Keratinocyte (primary cell): Measurements from ENCODE around the gene PTMA. TPM values are rescaled to one million over a fixed set of nuclear protein-coding genes. Genes with fewer than 3 reads are reported as not detected.
A peak's percentile ranks its signal among the peaks of the same experiment; 100 is the strongest.

ENCODE experiments used
- DNase-seq: peaks from one replicate; pipeline ENCODE4 v3.0.0-alpha.2; 2011; ENCODE audit warnings: low read depth, missing footprints, low spot score
- FAIRE-seq: peaks from 2 replicates; lab custom pipeline; 2011; peaks lifted over from hg19 to GRCh38; lab: Jason Lieb, UNC
- H2AFZ ChIP-seq: 2 replicates; pipeline ENCODE4 v1.6.0; 2012; ENCODE audit warnings: low read length, control low read depth, inconsistent platforms; ENCODE audit not compliant: control insufficient read depth
- H3K27ac ChIP-seq: 2 replicates; pipeline ENCODE4 v1.5.1; 2011; ENCODE audit warnings: low read length; ENCODE audit not compliant: control insufficient read depth, insufficient read depth
- H3K27me3 ChIP-seq: 3 replicates; pipeline ENCODE4 v1.6.0; 2011; ENCODE audit warnings: low read length; ENCODE audit not compliant: control insufficient read depth, insufficient read depth; ENCODE audit errors: extremely low read depth
- H3K36me3 ChIP-seq, 2 experiments: 2 replicates in 1 of 2; 3 replicates in 1 of 2; pipeline ENCODE4 v1.5.1; 2011; ENCODE audit warnings: low read length in 2 of 2, mild to moderate bottlenecking in 1 of 2; ENCODE audit not compliant: control insufficient read depth in 2 of 2, insufficient read depth in 2 of 2; ENCODE audit errors: extremely low read depth in 1 of 2
- H3K4me1 ChIP-seq: 3 replicates; pipeline ENCODE4 v1.5.1; 2011; ENCODE audit warnings: low read length; ENCODE audit not compliant: control insufficient read depth, insufficient read depth; ENCODE audit errors: extremely low read depth
- H3K4me2 ChIP-seq: 3 replicates; pipeline ENCODE4 v1.6.0; 2011; ENCODE audit warnings: low read depth, low read length; ENCODE audit not compliant: control insufficient read depth, insufficient read depth; ENCODE audit errors: extremely low read depth
- H3K4me3 ChIP-seq, 3 experiments: fragments of 200-600 bp in 1 of 3; sonication (generic) in 1 of 3; 2 replicates in 2 of 3; 3 replicates in 1 of 3; pipeline ENCODE4 v1.5.1; 2011 to 2016; ENCODE audit warnings: low read length in 3 of 3, mild to moderate bottlenecking in 3 of 3, control low read depth in 2 of 3, inconsistent platforms in 1 of 3, low read depth in 1 of 3, mixed read lengths in 1 of 3, mixed run types in 1 of 3, moderate library complexity in 1 of 3; ENCODE audit not compliant: control insufficient read depth in 2 of 3, insufficient read depth in 2 of 3; ENCODE audit errors: extremely low read depth in 1 of 3
- H3K79me2 ChIP-seq: 2 replicates; pipeline ENCODE4 v1.6.0; 2012; ENCODE audit warnings: low read length; ENCODE audit not compliant: control insufficient read depth, insufficient read depth
- H3K9ac ChIP-seq: 3 replicates; pipeline ENCODE4 v1.6.0; 2011; ENCODE audit warnings: low read length; ENCODE audit not compliant: control insufficient read depth, insufficient read depth; ENCODE audit errors: extremely low read depth
- H3K9me1 ChIP-seq: 3 replicates; pipeline ENCODE4 v1.6.0; 2011; ENCODE audit warnings: low read length; ENCODE audit not compliant: control insufficient read depth, insufficient read depth; ENCODE audit errors: extremely low read depth
- H3K9me3 ChIP-seq: 2 replicates; pipeline ENCODE4 v1.5.1; 2012; ENCODE audit warnings: low read depth, low read length; ENCODE audit not compliant: control insufficient read depth
- H4K20me1 ChIP-seq: 3 replicates; pipeline ENCODE4 v1.6.0; 2011; ENCODE audit warnings: low read length; ENCODE audit not compliant: control insufficient read depth, insufficient read depth; ENCODE audit errors: extremely low read depth
- EZH2 ChIP-seq: IDR thresholded peaks from one replicate; pipeline ENCODE4 v1.6.1; 2012; ENCODE audit warnings: inconsistent platforms, mild to moderate bottlenecking, low read length, moderate library complexity
- dilution Hi-C: fragments of 300-500 bp; cut with MboI; formaldehyde crosslinking; loops from one replicate; pipeline ENCODE4 v1.7.0; 2020; ENCODE audit warnings: low sequenced_read_pairs; ENCODE audit not compliant: extremely low pct_ligation_motif_present
- polyA plus RNA-seq, 5 experiments: library from polyadenylated mRNA; depleted of rRNA in 3 of 5; stranded (reverse) in 3 of 5; stranded (forward) in 1 of 5; unstranded in 1 of 5; fragments of >200 nt; gene quantifications; 1 replicate in 1 of 5; 2 replicates in 3 of 5; 3 replicates in 1 of 5; pipeline versions ENCODE4 v1.2.1 to v1.2.3, GENCODE V29; 2011 to 2012; ENCODE audit warnings: missing spikeins in 2 of 5, low read depth in 1 of 5, low replicate concordance in 1 of 5
- TF ChIP-seq, protein P1 (sequence below), 3 experiments: IDR thresholded peaks in 1 of 3; conservative IDR thresholded peaks in 1 of 3; optimal IDR thresholded peaks in 1 of 3; 2 replicates in 2 of 3; 3 replicates in 1 of 3; pipeline versions ENCODE3 to v1.5.1; 2011; ENCODE audit warnings: low read length in 3 of 3, mild to moderate bottlenecking in 3 of 3, moderate library complexity in 2 of 3, control low read depth in 1 of 3, inconsistent platforms in 1 of 3; ENCODE audit not compliant: insufficient read depth in 2 of 3; ENCODE audit errors: extremely low read depth in 1 of 3

The PTMA gene
- polyA plus RNA-seq, 1 donor (not counting 4 experiments of a cell fraction or from before 2014, with no cell fraction given): 598 TPM

DNA sequence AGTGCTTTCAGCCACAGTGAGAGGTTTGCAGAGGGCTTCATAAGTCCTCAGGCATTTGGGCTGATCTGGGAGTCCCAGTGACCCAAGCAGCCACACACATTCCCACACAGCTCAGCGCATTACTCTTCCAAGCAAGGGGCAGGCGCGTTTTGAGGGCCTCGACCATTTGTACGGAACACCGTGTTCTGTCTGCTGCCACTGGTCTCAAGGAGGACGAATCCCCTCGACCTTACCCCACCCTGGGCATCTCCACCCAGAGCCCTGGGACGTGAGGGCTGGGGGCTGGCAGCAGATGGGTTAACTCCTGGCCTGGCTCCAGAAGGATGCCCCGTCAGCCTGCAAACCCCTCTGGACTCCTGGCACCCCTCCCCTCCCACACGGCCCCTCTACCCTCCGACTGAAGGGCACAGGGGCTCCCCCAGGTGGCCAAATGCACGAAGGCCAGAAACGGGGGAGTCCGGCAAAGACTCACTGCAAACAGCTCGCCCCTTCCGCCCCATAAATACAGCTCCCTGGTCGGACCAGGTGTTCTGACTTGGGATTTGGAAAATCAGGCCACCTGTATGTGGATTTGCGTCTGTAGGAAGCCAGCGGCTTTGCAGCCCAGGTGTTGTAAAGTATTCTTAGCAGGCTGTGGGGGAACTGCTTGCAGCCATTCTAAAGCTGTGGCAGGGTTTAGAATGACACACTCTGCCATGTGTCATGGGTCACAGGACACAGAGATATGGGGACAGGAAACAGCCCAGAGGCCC lies 33.6 kb upstream of the PTMA start:
- H3K27ac ChIP-seq: no peak overlapping the region
- FAIRE-seq (no peak), DNase-seq (no peak)
- no peak overlapping the region for H3K4me3 ChIP-seq
- H4K20me1 ChIP-seq: no peaks in the 10 kb centered on the region
- H3K9me1 ChIP-seq: no peaks in the 10 kb centered on the region
- H3K27me3 ChIP-seq: no peaks in the 10 kb centered on the region
- no peak overlapping the region for H3K4me2 ChIP-seq
- no peak overlapping the region for H3K9ac ChIP-seq
- peaks cover 41% of the 10 kb centered on the region for H3K4me1 ChIP-seq
- peak overlapping the region; percentile 65 for H2AFZ ChIP-seq
- TF ChIP-seq, protein P1, sequence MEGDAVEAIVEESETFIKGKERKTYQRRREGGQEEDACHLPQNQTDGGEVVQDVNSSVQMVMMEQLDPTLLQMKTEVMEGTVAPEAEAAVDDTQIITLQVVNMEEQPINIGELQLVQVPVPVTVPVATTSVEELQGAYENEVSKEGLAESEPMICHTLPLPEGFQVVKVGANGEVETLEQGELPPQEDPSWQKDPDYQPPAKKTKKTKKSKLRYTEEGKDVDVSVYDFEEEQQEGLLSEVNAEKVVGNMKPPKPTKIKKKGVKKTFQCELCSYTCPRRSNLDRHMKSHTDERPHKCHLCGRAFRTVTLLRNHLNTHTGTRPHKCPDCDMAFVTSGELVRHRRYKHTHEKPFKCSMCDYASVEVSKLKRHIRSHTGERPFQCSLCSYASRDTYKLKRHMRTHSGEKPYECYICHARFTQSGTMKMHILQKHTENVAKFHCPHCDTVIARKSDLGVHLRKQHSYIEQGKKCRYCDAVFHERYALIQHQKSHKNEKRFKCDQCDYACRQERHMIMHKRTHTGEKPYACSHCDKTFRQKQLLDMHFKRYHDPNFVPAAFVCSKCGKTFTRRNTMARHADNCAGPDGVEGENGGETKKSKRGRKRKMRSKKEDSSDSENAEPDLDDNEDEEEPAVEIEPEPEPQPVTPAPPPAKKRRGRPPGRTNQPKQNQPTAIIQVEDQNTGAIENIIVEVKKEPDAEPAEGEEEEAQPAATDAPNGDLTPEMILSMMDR (optimal IDR thresholded peaks at IDR 0.05 in 1 of 3, IDR thresholded peaks at IDR 0.05 in 1 of 3, conservative IDR thresholded peaks at IDR 0.05 in 1 of 3; ENCODE audit: extremely low read depth in 1 of 3, insufficient read depth in 2 of 3, low read length in 3 of 3): peak in 2 of 3 experiments; percentile 76 to 85
- TF ChIP-seq EZH2: no peak
- H3K9me3 ChIP-seq: no peaks in the 10 kb centered on the region
- H3K36me3 ChIP-seq: no peaks in the 10 kb centered on the region
- dilution Hi-C loops: no loop called here
- H3K79me2 ChIP-seq: no peaks in the 10 kb centered on the region

DNA sequence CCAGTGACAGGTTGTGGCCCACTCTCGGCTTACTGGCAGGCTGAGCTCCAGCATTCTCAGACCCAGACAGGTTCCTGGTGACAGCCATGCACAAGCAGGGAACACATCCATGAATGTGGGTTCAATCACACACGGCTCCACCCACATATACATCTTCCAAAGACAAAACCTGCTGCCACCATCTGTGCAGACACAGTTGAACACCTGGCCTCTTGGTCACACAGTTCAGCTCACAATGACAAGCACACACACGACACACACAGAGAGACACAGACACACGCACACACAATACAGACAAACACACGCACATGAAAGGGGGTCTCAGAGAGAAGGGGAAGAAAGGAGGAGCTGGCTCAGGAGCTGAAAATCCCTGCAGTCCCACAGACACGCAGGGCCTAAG lies 32.1 kb upstream of the PTMA start:
- H3K27ac ChIP-seq: no peak overlapping the region
- no peak for DNase-seq
- no peak for FAIRE-seq
- H3K36me3 ChIP-seq: no peaks in the 10 kb centered on the region
- dilution Hi-C loops: no loop called here
- no peak for TF ChIP-seq EZH2
- TF ChIP-seq, protein P1 (optimal IDR thresholded peaks at IDR 0.05 in 1 of 3, IDR thresholded peaks at IDR 0.05 in 1 of 3, conservative IDR thresholded peaks at IDR 0.05 in 1 of 3; ENCODE audit: extremely low read depth in 1 of 3, insufficient read depth in 2 of 3, low read length in 3 of 3): no peak
- no peaks in the 10 kb centered on the region for H3K79me2 ChIP-seq
- no peak overlapping the region for H2AFZ ChIP-seq
- H3K4me1 ChIP-seq: peaks cover 48% of the 10 kb centered on the region
- no peak overlapping the region for H3K4me3 ChIP-seq
- no peaks in the 10 kb centered on the region for H3K9me1 ChIP-seq
- no peak overlapping the region for H3K4me2 ChIP-seq
- H4K20me1 ChIP-seq: no peaks in the 10 kb centered on the region
- H3K27me3 ChIP-seq: no peaks in the 10 kb centered on the region
- no peaks in the 10 kb centered on the region for H3K9me3 ChIP-seq
- no peak overlapping the region for H3K9ac ChIP-seq
